ENCODE measurements around the gene PRXL2A. TPM values are rescaled to one million over a fixed set of nuclear protein-coding genes. Genes with fewer than 3 reads are reported as not detected.

Gene PRXL2A
- total and polyA plus RNA-seq, 3 donors from 2014 or later: 102 to 106 (median 104) TPM

DNA sequence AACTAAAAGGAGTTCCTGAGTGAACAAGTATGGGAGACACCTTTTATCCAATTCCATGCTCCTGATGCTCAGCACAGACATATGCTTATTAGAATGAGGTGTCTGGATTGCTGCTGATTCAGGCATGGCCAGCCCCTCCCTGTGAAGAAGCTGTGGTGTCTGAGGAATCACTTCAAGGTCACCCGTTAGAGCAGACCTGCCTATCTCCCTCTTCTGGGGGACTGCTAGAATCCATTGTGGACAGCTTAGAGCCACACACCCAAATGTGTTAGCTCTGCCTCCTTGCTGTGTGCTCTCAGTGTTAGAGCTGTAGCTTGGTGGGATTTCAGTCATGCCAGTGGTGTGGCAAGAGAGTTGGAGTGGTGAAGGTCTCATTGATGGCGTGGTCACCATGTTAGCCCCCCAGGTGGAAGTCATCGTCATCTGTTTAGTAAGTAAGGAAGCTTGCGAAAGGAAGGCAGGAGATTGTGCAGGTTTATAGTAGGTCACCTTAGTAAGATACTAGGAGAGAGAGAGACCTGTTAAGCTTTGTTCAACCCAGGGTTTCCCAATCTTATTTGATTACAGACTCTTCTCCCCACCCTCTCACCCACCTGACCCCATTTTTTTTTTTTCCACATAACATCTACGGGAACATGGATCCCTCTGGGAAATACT lies 12.8 kb downstream of the PRXL2A start:
- H3K36me3 ChIP-seq (ENCODE audit: low read depth, missing control alignments): no peaks in the 10 kb centered on the region

DNA sequence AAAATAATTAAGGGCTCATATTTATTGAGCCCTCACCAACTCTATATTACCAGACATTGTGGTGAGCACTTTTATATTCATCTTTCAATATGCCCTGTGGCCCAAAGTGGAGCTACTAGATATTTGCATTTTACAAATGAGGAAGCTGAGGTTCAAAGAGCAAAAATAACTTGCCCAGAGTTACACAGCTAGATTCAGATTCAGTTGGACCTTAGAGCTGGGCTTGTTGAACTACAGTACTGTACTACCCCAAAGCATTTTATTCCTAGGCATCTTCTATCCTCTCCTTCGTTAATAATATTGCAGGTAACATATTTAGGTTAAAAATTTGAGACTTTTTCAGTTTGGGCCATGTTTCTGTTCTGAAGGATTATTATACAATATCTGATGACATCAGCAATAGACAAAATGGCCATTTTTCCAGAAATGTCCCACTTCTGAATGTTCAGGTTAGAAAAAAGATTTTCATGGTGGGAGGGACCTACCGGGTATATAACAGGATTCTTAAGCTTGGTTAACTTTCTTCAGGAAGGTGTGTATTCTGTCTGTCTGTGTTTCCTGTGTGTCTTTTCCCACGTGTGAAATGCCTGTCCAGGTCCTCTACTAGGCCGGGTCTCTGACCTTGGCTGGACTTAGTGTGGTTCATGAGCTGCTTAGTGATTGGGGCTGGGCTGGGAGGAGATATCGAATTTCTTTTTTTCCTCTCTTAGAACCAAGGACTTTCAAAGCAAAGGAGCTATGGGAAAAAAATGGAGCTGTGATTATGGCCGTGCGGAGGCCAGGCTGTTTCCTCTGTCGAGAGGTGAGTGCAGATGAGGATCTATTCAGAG lies 13.6 kb downstream of the PRXL2A start:
- Histone ChIP-seq H3K36me3 (ENCODE audit: low read depth, missing control alignments) (no peaks in the 10 kb centered on the region), H3K9me3 (no peaks in the 10 kb centered on the region), H3K4me3 (no peak overlapping the region), H3K27ac (peak overlapping the region in 1 of 2 donors; percentile 23), H3K27me3 (no peaks in the 10 kb centered on the region), H3K4me1 (peaks cover 45% of the 10 kb centered on the region)
- WGBS, 2 donors: 53 to 58% methylated on average over 8 of the region's 8 CpGs
- intact Hi-C loops (cut with DNase I; ENCODE audit: low total_unique reads): no loop called here
- DNase-seq: no peak
- TF ChIP-seq POLR2A (IDR thresholded peaks at IDR 0.05): no peak
- TF ChIP-seq, protein P1, sequence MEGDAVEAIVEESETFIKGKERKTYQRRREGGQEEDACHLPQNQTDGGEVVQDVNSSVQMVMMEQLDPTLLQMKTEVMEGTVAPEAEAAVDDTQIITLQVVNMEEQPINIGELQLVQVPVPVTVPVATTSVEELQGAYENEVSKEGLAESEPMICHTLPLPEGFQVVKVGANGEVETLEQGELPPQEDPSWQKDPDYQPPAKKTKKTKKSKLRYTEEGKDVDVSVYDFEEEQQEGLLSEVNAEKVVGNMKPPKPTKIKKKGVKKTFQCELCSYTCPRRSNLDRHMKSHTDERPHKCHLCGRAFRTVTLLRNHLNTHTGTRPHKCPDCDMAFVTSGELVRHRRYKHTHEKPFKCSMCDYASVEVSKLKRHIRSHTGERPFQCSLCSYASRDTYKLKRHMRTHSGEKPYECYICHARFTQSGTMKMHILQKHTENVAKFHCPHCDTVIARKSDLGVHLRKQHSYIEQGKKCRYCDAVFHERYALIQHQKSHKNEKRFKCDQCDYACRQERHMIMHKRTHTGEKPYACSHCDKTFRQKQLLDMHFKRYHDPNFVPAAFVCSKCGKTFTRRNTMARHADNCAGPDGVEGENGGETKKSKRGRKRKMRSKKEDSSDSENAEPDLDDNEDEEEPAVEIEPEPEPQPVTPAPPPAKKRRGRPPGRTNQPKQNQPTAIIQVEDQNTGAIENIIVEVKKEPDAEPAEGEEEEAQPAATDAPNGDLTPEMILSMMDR (IDR thresholded peaks at IDR 0.05): no peak

More for the DNA sequence above, 12.8 kb downstream of the PRXL2A start:
- WGBS, 2 donors: 74 to 86% methylated on average over 5 of the region's 5 CpGs
- TF ChIP-seq, protein P1 (IDR thresholded peaks at IDR 0.05): no peak
- no peak for TF ChIP-seq POLR2A (IDR thresholded peaks at IDR 0.05)
- H3K27ac ChIP-seq: peak overlapping the region in 1 of 2 donors; percentile 23
- H3K9me3 ChIP-seq: no peaks in the 10 kb centered on the region
- DNase-seq: no peak
- peaks cover 52% of the 10 kb centered on the region for H3K4me1 ChIP-seq
- H3K27me3 ChIP-seq: no peaks in the 10 kb centered on the region
- H3K4me3 ChIP-seq: no peak overlapping the region
- intact Hi-C loops (cut with DNase I; ENCODE audit: low total_unique reads): no loop called here

DNA sequence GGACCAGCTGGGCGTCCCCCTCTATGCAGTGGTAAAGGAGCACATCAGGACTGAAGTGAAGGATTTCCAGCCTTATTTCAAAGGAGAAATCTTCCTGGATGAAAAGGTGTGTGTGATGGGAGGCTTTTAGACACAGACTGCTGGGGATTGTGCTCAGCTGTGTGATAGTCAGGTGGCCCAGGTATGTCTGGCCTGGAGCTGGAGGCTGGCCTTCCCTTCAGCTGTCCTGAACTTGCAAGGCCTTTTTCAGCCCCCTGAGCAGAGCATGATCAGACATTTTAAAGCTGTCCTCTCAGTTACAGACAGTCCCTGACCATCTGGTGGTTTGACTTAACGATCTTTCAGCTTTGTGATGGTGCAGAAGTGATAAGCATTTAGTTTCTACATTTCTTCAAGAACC lies 17.6 kb downstream of the PRXL2A start:
- WGBS, 2 donors: 76 to 77% methylated on average over 2 of the region's 2 CpGs
- TF ChIP-seq, protein P1 (IDR thresholded peaks at IDR 0.05): no peak
- no peak for TF ChIP-seq POLR2A (IDR thresholded peaks at IDR 0.05)
- no peaks in the 10 kb centered on the region for H3K36me3 ChIP-seq (ENCODE audit: low read depth, missing control alignments)
- H3K4me1 ChIP-seq: peaks cover 13% of the 10 kb centered on the region
- no peak overlapping the region for H3K4me3 ChIP-seq
- DNase-seq: no peak
- H3K27ac ChIP-seq: no peak overlapping the region
- H3K9me3 ChIP-seq: no peaks in the 10 kb centered on the region
- intact Hi-C loops (cut with DNase I; ENCODE audit: low total_unique reads): no loop called here
- H3K27me3 ChIP-seq: no peaks in the 10 kb centered on the region

DNA sequence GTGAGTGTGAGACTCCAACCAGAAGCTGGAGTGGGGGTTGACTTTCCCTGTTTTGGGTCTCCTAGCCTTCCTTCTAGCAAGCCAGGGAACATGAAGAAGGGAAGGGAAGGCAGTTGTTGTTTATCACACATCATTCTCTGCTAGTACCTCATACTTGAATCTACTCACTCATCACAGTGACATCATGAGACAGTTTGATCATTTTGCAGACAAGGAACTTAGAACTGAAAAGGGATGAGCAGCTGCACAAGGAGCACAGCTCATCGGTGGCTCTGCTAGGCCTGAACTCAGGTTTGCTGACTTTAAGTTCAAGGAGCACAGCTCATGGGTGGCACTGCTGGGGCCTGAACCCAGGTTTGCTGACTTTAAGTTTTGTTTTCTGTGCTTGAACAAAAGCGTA lies 19.2 kb downstream of the PRXL2A start:
- no peaks in the 10 kb centered on the region for H3K36me3 ChIP-seq (ENCODE audit: low read depth, missing control alignments)
- H3K27me3 ChIP-seq: no peaks in the 10 kb centered on the region
- no peak overlapping the region for H3K4me3 ChIP-seq
- no peak for TF ChIP-seq POLR2A (IDR thresholded peaks at IDR 0.05)
- TF ChIP-seq, protein P1 (IDR thresholded peaks at IDR 0.05): no peak
- no peaks in the 10 kb centered on the region for H3K9me3 ChIP-seq
- intact Hi-C loops (cut with DNase I; ENCODE audit: low total_unique reads): no loop called here
- peaks cover under 1% of the 10 kb centered on the region for H3K4me1 ChIP-seq
- WGBS, 2 donors: 96% methylated on average over 2 of the region's 2 CpGs
- no peak overlapping the region for H3K27ac ChIP-seq
- no peak for DNase-seq
